ENCODE data around the gene NPPB.

GRCh38 chr1:11856698-11857097 is 2.0 kb downstream of the NPPB start:
- TF ChIP-seq BHLHE40 (IDR thresholded peaks at IDR 0.05; ENCODE audit: low read depth, low read length), result no peak
- TF ChIP-seq FOSL2 (IDR thresholded peaks at IDR 0.05), result no peak
- no peak for TF ChIP-seq FOSL2 (CRISPR knock-in tag; IDR thresholded peaks at IDR 0.05)
- no peak for TF ChIP-seq ZNF302 (CRISPR knock-in tag; IDR thresholded peaks at IDR 0.05)
- no peak for TF ChIP-seq POLR2A (IDR thresholded peaks at IDR 0.05; ENCODE audit: low read length)
- TF ChIP-seq REST (IDR thresholded peaks at IDR 0.05), result no peak
- no peak for TF ChIP-seq JUN (IDR thresholded peaks at IDR 0.05)
- TF ChIP-seq NR3C1 (IDR thresholded peaks at IDR 0.05), result no peak
- no peak for TF ChIP-seq ATOH8 (CRISPR knock-in tag; IDR thresholded peaks at IDR 0.05; ENCODE audit: low read depth)

Data from A549 (cell line).